Germinal center (tissue), 1 donor: Measurements from ENCODE around the gene MAP4K3.
A peak's percentile ranks its signal among the peaks of the same experiment; 100 is the strongest.
"Not testable (repeated sequence)": the region's sequence is repeated elsewhere in the genome, so short reads cannot be mapped to it uniquely, and the experiment has no call there.

Experiments
- DNase-seq: peaks from one replicate; pipeline ENCODE4 v3.0.0; 2012; ENCODE audit warnings: mixed read lengths, low spot score

MAP4K3 gene

DNA sequence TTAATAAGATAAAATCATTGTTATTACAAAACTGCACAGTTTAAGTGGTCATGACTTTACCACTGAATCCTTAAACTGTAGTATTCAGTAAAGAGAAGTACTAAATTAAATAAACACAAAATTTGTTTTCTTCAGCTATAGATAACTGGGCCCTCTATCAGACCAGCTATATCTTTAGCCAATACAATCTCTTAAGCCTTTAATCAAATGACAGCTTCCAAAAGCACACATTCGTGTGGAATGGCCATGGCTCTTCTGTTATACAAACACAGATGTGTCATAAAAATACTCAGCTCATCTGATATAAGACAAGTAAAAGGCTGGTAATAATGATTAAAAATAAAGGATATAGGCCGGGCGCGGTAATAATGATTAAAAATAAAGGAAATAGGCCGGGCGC is 135.7 kb downstream of the MAP4K3 start:
- no peak for DNase-seq

DNA sequence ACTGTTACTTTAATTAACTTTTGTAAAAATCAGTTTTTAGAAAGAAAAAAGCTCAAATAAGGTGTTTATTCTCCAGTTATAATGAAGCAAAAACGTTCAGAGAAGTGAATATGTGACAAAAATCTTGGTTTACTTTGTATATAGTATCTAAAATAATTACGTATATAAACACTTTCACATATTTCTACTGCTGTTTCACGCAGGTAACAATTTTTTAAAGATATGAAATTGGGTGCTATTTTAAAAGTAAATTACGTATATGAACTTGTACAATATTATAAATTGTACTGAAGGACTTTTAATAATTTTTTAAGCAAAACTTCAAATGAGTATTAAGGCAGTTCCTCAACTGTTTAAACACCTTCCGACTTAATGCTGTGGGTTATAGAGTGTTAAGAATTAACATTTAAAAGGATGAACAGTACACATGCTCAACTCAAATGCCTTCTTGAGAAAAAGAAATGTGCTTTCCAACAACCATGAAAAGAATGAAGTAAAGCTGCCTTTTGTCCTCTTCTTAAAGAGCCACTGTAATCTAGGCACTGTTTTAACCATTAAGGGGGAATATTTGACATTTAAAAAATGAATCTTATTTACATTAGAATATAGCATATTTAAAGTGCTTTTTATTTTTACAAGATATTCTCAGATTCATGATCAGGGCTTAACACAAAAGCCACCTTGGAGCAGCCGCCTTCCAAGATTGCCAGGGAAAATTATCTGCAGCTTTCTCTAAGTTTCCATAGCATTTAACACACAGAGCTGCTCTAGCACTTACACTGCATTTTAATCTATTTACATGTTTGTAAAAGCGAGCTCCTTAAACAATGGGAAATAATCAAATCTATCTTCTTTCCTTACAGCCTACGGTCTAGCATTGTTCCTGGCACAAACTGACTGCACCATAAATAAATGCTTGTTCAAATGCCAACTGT is 136.8 kb downstream of the MAP4K3 start:
- no peak for DNase-seq

DNA sequence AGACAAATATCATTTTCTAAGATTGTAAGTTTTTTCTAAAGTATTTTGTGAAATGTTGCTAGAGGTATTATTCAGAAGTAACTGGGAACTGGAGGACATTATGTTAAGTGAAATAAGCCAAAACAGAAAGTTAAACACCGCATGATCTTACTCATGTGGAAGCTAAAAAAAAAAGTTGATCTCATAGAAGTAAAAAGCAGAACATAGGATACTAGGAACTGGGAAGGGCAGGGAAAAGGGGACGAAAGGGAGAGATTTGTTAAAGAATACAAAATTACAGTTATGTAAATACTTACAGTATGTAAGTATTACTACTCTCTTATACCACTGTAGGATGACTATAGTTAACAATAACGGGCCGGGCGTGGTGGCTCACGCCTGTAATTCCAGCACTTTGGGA is 146.7 kb downstream of the MAP4K3 start:
- DNase-seq: no peak

DNA sequence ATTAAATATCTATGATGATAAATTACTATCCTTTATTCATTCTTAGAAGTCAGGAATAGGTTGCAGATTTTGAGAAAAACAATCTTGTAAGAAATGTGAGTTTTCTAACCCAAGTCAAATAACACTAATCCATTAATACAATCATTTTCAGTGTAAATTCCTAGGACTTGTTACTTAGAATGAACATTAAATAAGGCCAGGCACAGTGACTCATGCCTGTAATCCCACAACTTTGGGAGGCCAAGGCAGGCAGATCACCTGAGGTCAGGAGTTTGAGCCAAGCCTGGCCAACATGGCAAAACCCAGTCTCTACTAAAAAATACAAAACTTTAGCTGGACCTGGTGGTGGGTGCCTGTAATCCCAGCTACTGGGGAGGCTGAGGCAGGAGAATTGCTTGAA is 147.5 kb downstream of the MAP4K3 start:
- no peak for DNase-seq

DNA sequence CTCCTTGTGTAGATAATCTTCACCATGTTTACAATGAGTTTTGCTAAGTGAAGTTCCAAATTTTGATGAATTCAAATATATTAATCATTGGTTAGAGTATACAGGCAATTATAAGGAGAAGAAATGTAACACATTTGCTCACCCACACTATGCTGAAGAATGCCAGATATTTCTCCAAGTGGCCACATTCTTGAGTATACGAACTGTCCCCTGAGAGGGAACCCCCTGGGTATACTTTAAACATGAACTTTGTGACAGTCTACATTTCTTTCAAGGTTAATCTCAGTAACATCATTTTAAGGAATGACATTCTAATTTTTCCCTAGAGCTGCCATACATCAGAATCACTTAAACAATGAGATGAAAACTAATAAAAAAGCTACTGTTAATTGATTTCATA is 153.5 kb downstream of the MAP4K3 start:
- DNase-seq: no peak

DNA sequence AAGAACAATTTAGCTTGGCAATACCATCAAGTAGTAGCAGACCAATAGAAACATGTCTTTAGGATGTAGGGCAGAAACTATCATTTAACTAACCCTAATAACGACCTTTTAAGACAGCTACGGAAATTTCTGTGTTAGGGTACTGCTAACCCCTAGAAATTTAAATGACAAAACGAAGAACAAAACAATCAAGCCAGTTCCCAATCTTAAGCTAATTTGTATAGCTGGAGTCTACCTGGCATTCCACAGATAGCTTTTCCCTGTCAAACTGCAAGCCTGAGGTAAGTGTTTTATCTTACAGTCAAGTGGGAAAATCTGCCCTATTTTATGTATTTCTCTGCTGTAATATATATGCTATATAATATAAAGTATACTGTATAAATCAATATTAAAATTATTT is 155.7 kb downstream of the MAP4K3 start:
- no peak for DNase-seq

DNA sequence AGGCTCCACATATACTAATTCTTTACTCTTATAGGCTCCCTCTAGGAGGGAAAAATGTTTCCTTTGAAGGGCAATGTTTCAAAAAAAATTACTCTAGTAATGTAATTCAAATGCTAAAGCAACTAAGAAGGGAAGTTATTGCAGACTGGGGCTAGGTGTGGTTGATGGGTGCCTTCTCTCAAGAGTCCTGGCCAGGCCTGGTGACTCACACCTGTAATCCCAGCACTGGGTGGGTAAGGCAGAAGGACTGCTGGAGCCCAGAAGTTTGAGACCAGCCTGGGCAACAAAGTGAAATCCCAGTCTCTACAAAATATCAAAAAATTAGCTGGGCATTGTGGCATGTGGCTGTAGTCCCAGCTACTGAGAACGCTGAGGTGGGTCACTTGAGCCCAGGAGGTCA is 162.1 kb downstream of the MAP4K3 start:
- no peak for DNase-seq

DNA sequence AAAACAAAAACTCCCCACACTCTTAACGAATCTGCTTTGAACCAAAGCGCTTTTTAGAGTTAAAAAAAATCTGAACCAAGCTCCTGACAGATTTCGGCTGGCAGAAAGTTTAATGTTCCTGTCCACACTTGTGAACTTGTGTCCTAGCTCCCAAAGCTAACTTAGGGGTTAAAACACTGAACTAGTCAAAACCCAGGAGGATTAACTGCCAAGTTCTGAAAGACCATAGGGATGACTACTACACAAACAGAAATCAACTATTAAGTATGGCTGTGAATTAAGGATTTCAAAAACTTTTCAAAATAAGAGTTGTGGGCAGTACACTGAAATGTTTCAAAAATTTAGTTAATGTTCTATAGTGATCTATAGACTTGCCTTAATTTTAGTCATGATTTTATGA is 167.1 kb downstream of the MAP4K3 start:
- DNase-seq: no peak

DNA sequence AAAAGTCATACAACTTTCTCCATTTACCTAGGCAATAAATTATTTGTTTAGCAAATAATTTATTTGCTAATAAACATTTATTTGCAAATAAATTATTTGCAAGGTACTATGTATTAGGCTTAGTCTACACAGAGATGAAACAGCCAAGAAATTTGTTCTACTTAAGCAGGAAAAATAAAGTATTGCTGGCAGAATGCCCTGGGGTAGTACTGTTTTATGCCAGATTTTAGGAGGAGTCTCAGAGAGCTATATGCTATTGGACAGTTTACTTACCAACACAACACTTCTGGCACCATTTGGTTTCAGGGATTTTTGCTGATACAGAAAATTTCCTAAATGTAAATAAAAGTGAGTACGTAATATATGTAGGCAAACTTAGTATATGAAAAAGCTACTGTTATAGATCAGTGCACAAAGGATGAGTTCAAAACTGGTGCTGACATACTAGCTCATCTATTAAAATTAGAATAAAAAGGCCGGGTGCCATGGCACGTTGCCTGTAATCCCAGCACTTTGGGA is 170.1 kb downstream of the MAP4K3 start:
- no peak for DNase-seq

DNA sequence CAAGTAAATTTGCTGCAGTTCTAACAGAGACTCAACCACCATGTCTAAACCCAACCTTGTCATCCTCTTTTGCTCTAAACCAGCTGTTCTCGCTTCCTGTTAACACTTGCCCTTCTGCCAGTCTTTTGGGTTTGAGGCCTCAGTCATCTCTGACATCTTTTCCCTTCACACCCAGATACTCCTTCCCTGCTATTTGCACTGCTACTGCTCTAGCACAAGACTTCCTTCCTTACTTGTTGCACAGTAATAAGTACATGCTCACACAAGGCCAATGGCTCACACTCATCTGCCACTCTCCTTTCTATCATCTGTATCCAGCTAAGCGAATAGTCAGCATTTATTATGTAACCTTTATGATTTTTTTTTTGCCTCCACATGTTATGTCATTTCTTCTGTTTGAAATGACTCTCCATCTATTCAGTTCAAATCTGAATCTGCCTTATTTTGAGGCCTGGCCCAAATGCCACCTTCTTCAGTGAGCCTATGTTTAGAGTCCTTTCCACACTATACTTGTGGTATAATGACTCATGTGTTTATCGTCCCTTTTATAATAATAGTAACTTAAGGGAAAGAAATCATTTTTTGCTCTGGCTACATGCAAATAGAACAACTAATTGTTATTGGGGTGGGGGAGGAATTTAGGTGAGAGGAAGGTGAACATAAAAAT is 170.8 kb downstream of the MAP4K3 start:
- peak; percentile 14 for DNase-seq

DNA sequence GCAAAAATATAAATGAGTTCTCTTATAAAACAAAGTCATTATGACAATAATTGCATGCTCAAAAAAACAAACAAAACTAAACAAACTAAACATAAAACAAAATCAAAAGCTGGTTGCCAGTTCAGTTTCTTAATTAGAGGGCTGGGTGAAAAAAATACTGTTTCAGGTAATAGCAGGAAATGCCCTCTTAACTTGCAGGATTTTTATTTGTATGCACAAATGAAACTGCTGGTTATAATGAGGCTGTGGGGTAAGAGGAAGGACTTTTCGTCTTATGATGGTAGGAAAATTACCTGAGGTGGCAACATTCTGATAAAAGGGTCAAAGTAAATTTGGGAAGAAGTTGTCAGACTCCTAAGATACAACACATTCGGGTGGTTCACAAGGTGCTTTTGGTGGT is 171.8 kb downstream of the MAP4K3 start:
- DNase-seq: peak; percentile 16

DNA sequence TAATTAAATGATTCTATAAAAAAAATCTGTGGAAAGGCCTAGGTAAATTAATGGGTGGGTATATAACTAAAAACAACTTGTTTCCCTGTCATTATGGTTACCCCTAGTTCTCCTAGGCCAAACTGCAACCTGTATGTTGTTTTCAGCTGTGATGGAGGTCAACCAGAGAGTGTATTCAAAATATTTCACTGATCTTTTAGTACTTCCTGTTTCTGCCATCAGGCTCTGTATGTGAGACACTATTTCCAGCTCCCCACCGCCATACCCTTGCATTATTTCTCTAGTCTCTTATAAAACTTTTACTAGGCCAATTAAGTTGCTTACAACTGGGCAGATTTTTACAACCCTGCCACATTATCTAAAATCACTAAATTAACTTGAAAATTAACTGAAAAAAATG is 172.4 kb downstream of the MAP4K3 start:
- peak; percentile 50 for DNase-seq

DNA sequence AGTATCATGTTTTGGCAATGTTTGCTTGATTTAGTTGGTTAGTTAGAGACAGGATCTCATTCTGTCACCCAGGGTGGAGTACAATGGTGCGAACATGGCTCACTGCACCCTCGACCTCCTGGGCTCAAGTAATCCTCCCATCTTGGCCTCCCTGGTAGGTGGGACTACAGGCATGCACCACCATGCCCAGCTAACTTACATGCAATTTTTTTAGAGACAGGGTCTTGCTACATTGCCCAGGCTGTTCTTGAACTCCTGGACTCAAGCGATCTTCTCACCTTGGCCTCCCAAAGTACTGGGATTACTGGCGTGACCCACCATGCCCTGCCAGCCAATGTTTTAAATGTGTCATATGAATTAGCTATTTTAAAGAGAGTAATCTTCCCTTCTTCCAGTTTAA is 177.0 kb downstream of the MAP4K3 start:
- no peak for DNase-seq

DNA sequence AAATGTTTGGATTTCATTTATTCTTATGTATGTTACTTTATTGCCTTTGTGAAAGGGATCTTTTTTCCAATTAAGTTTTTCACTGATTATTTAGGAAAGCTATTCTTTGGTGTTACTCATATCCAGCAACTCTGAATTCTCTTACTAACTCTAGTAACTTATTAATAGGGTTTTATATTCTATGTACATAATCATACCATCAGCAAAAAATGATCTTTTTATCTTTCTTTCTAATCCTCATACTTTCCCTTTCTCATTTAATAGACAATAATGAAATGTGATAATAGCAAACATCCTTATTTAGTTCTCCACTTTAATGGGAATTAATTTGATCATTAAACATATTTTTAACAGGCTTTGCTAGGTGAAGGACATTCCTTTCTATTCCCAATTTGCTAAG is 181.0 kb downstream of the MAP4K3 start:
- no peak for DNase-seq

DNA sequence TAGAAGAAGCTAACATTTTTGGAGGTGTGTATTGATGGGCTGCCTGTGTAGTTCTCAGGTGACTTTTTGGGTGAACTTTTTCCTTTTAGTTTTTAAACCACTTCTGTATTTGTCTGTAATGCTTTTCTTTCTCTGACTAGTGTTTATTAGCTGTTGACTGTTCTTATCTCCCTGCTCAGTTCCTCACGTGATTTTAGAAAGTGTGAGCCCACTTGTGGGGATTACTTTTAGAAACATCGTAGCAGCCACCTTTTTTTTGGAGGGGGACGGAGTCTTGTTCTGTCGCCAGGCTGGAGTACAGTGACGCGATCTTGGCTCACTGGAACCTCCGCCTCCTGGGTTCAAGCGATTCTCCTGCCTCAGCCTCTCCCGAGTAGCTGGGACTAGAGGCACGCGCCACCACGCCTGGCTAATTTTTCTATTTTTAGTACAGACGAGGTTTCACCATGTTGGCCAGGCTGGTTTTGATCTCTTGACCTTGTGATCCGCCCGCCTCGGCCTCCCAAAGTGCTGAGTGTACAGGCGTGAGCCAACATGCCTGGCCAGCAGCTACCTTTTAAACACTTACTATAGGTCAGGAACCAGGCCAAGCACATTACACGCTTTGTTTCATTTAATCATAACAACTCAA is 184.1 kb downstream of the MAP4K3 start:
- DNase-seq: no peak

DNA sequence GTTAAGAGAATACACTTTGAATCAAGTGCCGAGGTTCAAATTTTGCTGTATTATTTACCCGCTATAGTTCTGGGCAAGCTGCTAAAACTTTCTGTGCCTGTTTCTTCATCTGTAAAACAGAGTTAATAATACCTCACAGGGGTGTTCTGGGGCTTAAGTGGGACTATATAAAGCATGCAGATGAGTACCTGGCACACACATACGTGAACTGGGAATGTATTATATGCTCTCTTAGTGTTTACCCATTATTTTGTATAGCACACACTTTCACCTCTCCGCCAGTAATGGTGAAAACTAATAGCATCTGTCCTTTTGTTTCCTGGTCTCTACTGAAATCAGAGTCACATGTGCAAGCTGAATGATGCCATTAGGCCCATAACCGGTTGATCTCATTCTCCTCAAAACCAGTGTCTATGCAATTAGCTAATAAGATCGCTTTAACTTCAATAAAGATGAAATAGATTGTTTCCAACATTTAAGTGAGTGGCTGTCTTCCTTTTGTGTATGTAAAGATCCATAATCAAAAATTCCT is 189.5 kb downstream of the MAP4K3 start:
- DNase-seq: no peak

DNA sequence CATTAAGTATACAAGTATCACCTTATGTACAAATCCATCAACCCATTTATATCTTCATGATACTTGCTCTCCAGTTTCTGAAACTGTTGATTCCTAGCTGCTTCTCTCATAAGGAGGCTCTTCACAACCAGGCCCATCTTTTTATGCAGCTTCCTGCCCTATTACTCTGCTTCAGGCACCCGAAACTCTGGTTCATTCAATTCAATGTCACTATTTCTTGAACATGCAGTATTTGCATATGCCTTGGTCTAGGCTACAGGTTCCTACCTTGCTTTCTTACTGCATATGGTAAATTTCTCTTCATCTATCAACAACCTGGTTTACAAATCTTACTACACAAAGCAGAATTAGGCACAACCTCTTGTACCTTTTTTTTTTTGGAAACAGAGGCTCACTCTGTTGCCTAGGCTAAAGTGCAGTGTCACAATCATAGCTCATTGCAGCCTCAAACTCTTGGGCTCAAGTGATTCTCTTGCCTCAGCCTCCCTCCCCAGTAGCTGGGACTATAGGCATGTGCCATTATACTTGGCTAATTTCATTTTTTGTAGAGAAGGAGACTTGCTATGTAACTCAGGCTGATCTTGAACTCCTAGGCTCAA is 190.6 kb downstream of the MAP4K3 start:
- DNase-seq: peak; percentile 31

DNA sequence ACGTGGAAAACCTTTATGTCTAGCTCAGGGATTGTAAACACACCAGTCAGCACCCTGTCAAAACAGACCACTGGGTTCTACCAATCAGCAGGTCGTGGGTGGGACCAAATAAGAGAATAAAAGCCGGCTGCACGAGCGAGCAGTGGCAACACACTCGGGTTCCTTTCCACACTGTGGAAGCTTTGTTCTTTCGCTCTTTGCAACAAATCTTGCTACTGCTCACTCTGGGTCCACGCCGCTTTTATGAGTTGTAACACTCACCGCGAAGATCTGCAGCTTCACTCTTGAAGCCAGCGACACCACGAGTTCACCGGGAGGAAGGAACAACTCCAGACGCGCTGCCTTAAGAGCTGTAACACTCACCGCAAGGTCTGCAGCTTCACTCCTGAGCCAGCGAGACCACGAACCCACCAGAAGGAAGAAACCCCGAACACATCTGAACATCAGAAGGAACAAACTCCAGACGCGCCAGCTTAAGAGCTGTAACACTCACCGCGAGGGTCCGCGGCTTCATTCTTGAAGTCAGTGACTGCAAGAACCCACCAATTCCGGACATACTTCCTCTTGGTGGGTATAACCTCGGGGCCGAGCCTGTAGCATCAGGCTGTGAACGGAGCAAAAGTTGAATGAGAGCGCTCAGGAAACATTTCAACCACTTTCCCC is 192.0 kb downstream of the MAP4K3 start:
- not testable (repeated sequence) for DNase-seq

DNA sequence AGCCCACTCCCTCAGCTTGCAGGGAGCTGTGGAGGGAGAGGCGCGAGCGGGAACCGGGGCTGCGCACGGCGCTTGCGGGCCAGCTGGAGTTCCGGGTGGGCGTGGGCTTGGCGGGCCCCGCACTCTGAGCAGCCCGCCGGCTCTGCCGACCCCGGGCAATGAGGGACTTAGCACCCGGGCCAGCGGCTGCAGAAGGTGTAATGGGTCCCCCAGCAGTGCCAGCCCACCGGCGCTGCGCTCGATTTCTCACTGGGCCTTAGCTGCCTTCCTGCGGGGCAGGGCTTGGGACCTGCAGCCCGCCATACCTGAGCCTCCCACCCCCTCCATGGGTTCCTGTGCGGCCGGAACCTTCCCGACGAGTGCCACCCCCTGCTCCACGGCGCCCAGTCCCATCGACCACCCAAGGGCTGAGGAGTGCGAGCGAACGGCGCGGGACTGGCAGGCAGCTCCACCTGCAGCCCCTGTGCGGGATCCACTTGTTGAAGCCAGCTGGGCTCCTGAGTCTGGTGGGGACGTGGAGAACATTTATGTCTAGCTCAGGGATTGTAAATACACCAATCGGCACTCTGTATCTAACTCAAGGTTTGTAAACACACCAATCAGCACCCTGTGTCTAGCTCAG is 192.7 kb downstream of the MAP4K3 start:
- not testable (repeated sequence) for DNase-seq

DNA sequence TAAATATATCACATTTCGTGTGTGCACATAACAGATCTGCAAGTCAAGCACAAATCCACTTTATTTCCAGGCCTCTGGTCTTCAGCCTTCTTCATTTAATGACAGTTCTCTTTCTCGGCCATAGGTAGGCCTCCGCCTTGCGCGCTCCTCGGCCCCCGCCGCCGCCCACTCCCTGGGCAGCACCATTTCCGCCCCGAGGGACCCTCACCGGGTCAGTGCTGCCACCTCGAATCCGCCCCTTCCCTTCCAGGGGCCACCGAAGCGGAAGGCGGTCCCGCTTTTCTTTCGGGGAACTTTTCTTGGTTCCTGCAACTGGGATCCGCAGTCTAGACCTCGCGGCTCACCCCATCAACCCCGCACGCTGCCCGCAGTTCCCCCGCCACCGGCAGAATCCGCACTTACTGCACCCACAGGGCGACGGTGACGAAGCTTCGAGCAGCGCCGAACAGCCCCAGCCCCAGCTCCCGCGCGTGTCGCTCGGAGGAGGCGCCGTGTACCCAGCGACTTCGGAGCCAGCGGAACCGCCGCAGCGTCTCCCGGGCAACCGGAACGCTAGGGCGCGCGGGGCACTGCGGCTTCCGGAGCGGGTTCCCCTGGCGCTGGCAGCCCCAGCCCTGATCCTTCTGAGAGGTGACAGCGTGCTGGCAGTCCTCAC is 193.5 kb downstream of the MAP4K3 start, which contains the start of gene CDKL4:
Gene CDKL4 (minus strand): TSS at position 502 of the 655 bp plus-strand sequence.
- peak; percentile 59 for DNase-seq
